GM18511 (cell line): Measurements from ENCODE around the gene CNMD.
"Not testable (repeated sequence)": the region's sequence is repeated elsewhere in the genome, so short reads cannot be mapped to it uniquely, and the experiment has no call there.

Experiments
- ATAC-seq: cut with Tn5 transposase; IDR thresholded peaks from one replicate; pipeline ENCODE4 v1.9.1; 2021; ENCODE audit warnings: mild to moderate bottlenecking, moderate library complexity; ENCODE audit not compliant: unreplicated experiment

The CNMD gene

DNA sequence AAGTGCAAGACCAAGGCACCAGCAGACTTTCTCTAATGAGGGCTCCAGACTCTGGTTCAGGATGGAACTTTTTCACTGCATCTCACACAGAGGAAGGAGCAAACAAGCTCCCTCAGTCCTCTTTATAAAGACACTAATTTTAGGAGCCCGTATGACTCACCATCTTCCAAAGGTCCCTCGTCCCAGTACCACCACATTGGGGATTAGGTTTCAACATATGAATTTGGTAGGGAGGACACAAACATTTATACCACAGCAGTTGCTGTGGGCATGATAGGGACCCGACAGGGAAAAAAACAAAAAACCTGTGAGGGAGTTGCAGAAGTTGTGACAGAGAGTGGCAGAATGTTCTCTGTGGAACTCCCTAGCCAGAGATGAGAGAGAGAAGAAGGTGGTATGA, 6.5 kb upstream of the CNMD start:
- ATAC-seq, result no peak

DNA sequence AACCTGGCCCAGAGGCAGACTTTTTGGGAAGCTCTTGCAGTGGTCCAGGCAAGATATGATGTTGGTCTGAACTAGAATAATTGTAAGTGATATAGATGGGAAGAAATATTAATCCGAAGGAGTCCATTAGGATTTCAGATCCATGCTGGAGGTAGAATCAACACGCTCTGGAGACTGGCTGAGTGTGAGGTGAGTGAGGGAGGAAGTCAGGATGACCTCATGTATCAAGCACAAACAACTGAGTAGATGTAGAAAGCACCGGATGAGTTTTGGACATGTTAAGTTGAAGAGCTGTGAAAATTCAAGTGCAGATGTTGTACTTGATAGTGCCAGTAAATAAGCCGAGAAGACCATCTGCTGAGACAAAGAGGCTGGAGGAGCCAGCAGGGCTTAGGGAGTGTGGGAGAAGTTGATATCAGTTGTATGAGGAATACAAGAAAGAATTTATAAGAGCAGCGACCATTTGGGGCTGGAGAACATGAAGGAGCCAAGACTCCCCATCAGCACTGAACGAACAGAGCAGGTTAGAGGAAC, 5.3 kb upstream of the CNMD start:
- ATAC-seq, result no peak

DNA sequence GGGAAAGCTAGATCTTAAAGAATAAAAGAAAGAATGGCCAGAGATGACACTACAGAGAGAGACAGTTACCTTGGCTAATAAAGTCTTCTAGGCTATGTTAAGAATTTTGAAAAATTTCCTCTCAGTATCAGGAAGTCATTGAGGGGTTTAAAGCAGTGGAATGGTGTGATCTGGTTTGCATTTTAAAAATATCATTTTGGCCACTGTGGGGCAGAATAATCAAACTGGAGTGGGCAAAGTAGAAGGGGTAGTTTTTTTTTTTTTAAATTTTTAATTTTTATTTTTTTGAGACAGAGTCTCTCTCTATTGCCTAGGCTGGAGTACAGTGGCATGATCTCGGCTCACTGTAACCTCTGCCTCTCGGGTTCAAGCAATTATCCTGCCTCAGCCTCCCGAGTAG, 4.4 kb upstream of the CNMD start:
- no peak for ATAC-seq

- ATAC-seq, result no peak
These were observed 3.9 kb upstream of the CNMD start for GRCh38 chr13:52743569-52743968.

GRCh38 chr13:52738719-52739467, 727 bp downstream of the CNMD start:
- ATAC-seq, result peak; percentile 76

DNA sequence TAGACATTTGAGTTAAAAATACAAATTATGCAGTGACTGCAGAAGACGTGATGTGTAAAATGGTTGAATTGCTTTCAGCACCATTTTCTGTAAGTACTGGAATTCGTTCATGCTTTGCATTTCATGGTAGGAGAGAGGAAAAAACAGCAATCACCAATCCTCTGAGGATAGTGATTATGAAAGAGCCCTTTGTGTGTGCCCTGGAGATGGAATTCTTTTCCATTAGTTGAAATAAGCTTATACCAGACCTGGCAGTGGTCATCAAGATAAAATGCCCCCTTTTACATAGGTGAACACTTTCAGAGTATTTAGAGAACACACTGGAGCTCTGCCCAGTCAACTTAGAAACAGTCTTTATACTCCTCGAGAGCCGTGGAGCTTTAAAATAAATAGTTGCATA, 1.7 kb downstream of the CNMD start:
- no peak for ATAC-seq

GRCh38 chr13:52737451-52737850, 2.2 kb downstream of the CNMD start:
- ATAC-seq, result no peak

- ATAC-seq, result no peak
These were observed 2.7 kb downstream of the CNMD start for GRCh38 chr13:52736891-52737290.

GRCh38 chr13:52734075-52734623, 5.5 kb downstream of the CNMD start:
- no peak for ATAC-seq

- ATAC-seq, result no peak
These were observed 13.4 kb downstream of the CNMD start for GRCh38 chr13:52726258-52726657.

DNA sequence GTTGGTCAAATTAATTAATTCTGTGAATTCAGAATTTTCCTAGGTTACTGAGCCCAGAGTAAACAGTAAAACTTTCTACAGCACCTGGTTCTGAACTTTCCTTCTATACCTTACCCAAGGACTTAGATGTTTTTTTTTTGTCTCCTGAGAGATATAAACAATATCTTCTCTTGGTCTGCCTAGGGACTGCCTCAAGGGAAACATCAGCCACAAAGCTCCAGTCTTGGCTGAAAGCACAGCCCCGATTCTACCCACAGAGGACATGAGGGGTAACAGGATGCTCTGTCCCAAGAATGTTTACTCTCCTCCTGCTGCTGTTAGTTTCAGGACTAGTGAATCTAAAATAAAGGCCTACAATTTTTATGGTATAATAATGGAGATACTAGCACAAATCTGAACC, 14.3 kb downstream of the CNMD start:
- ATAC-seq, result no peak

- no peak for ATAC-seq
These were observed 16.4 kb downstream of the CNMD start for GRCh38 chr13:52723181-52723580.

DNA sequence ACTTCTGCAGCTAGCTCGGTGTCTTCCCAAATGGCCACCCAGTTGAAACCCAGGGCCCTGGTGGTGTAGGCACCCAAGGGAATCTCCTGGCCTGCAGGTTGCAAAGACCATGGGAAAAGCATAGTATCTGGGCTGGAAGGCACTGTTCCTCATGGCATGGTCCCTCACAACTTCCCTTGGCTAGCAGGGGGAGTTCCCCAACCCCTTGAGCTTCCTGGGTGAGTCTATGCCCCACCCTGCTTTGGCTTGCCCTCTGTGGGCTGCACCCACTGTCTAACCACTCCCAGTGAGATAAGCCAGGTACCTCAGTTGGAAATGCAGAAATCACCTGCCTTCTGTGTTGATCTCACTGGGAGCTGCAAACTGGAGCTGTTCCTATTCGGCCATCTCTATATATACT, 18.3 kb downstream of the CNMD start:
- ATAC-seq, result not testable (repeated sequence)

- ATAC-seq, result not testable (repeated sequence)
These were observed 18.7 kb downstream of the CNMD start for GRCh38 chr13:52720904-52721303.

DNA sequence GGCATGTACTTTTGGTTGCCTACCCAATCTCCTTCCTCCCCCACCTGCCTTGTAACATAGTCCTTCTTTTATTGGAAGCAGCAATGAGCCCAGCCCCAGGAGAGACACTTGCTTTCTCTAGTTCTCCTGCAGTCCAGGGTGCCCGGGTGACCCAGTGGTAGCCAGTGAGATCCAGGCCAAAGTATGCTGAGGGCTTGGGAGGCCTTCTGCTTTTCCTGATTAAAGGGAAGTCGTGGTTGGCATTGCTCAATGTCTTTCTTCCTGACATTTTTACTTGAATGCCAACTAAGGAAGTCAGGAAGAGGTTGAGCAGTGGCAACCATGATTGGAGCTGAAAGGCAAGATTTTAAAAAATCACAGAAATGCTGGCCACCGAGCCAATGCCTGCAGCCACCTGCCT, 25.7 kb downstream of the CNMD start:
- ATAC-seq, result no peak

DNA sequence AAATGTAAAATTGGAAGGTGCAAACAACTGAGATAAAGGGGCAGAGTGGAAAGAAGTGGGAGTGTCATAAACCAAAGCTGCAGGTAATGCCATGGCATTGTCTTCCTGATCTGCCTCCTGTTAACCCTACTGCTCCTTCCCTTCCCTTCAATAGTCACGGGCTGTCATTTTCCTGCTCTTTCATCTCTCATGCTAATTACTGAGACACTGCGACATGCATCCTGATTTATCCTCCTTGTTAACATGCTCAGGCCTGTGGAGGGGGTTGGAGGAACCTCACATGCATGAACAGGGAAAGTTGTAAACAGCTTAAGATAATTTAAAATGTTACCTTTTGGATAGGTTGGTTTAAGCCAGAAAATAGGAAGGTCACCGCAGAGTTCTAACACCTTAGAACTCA, 27.2 kb downstream of the CNMD start:
- no peak for ATAC-seq

- no peak for ATAC-seq
These were observed 28.3 kb downstream of the CNMD start for GRCh38 chr13:52711286-52711685.

DNA sequence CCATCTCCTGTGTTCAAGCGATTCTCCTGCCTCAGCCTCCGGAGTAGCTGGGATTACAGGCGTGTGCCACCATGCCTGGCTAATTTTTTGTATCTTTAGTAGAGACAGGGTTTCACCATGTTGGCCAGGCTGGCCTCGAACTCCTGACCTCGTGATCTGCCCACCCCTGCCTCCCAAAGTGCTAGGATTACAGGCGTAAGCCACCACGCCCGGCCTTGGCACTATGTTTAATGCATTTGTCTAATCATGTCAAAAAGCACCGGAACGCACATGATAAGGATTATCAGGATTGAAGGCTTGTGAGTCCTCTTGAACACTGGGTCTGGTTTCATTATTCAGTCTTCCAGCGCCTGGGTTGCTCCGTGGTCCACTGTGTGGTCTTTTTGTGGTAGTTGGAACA, 31.4 kb downstream of the CNMD start:
- ATAC-seq, result not testable (repeated sequence)

- ATAC-seq, result no peak
These were observed 32.2 kb downstream of the CNMD start for GRCh38 chr13:52707375-52707774.

DNA sequence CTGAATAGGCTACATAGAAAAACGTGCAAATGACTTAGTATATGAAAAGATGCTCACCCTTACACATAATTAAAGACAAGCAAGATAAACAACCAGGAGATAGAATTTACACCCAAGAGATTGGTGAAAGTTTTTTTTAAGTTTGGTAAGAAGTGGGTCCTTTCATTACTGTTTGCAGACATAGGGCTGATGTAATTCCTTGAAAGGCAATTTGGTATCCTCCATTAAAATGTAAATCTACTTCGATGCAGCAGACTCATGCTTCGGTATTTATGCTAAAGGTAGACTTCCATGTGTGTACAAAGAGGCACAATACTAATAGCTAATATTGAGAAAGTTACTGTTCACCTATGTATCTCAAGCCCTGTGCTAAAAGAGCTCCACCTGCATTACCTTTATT, 33.5 kb downstream of the CNMD start:
- ATAC-seq, result no peak

DNA sequence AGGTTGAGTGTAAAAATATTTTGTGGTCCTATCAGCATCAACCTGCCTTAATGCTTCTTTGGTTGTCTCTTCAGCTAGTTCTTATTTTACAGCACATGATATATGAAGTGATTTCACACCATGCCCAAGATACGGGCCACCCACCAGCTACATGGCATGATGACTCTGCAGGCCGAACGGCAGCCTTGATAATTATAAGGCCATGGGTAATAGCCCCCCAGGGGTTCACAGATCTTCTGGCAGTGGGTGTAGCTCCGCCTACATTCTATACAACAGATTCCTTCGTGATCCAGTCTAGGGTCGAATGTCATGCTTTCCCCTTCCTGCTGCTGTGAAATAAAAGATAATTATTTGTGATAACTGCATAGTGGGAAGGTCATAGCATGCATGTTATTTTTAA, 36.1 kb downstream of the CNMD start:
- ATAC-seq, result no peak

GRCh38 chr13:52701728-52702465, 37.7 kb downstream of the CNMD start:
- no peak for ATAC-seq
